Measurements from ENCODE around the gene LAMC1. TPM values are rescaled to one million over a fixed set of nuclear protein-coding genes. Genes with fewer than 3 reads are reported as not detected.

LAMC1 gene
- total RNA-seq, 1 donor, result 564 TPM

DNA sequence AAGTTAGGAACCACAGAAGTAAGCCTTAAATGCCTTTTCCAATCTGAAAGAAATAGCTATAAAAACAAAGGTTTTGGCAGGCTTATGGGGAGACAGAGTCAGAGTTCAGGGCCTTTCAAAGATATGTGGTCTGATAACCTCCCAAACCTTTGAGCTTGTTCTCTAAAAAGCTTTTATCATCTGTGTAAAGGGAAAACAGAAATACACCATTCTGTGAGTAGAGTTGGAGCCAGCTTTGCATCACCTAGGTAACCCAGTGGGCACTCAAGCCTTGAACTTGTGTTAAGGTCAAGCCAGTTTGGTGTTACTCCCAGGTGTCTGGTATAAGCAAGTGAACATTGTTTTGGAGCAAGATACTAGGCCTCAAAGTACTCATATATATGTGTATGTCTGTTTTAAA lies 50.1 kb downstream of the LAMC1 start:
- TF ChIP-seq, protein P1, sequence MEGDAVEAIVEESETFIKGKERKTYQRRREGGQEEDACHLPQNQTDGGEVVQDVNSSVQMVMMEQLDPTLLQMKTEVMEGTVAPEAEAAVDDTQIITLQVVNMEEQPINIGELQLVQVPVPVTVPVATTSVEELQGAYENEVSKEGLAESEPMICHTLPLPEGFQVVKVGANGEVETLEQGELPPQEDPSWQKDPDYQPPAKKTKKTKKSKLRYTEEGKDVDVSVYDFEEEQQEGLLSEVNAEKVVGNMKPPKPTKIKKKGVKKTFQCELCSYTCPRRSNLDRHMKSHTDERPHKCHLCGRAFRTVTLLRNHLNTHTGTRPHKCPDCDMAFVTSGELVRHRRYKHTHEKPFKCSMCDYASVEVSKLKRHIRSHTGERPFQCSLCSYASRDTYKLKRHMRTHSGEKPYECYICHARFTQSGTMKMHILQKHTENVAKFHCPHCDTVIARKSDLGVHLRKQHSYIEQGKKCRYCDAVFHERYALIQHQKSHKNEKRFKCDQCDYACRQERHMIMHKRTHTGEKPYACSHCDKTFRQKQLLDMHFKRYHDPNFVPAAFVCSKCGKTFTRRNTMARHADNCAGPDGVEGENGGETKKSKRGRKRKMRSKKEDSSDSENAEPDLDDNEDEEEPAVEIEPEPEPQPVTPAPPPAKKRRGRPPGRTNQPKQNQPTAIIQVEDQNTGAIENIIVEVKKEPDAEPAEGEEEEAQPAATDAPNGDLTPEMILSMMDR (IDR thresholded peaks at IDR 0.05; ENCODE audit: insufficient read depth, low read length), result no peak
- no peak for DNase-seq (ENCODE audit: low read depth)

DNA sequence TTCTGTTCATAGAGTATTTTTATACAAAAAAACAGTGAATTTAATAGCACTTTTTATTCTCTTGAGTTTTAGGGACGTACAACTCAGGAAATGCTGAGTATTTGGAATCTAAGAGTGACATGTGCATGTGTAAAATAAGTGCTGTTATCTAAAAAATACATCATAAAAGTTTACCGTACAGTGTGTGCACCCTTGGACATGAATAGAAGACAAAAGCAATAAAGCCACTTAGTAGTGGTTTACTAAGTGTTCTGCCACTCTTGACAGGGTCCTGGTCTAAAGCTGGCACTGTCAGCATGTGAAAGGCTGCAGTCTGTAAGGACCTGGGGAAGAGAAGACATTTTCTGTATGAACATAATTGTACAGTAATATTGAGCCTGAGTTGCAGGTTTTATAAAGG lies 51.0 kb downstream of the LAMC1 start:
- DNase-seq (ENCODE audit: low read depth), result no peak
- TF ChIP-seq, protein P1 (IDR thresholded peaks at IDR 0.05; ENCODE audit: insufficient read depth, low read length), result no peak
- no peak overlapping the region for H3K4me3 ChIP-seq (ENCODE audit: low read depth, low read length)

More for the DNA sequence above, 50.1 kb downstream of the LAMC1 start:
- no peak overlapping the region for H3K4me3 ChIP-seq (ENCODE audit: low read depth, low read length)

DNA sequence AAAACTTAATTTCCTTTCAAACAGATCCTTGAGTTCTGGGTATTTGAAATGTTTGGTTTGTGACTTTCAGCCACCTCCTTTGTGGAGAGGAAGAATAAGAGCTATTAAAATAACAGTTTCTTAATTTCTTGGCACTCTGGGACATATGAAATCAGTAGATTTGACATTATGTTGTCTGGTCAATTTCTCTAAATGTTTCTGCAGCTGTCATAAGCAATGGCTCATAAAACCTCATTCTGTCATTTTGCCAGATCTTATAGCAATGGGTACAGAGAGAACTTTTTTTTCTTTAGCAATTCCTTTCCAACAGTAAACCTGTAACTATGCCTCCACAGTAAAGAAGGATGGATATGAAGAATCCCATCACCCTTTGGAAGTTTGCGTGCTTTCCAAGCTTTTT lies 52.6 kb downstream of the LAMC1 start:
- TF ChIP-seq, protein P1 (IDR thresholded peaks at IDR 0.05; ENCODE audit: insufficient read depth, low read length), result no peak
- H3K4me3 ChIP-seq (ENCODE audit: low read depth, low read length), result no peak overlapping the region
- peak; percentile 61 for DNase-seq (ENCODE audit: low read depth)

DNA sequence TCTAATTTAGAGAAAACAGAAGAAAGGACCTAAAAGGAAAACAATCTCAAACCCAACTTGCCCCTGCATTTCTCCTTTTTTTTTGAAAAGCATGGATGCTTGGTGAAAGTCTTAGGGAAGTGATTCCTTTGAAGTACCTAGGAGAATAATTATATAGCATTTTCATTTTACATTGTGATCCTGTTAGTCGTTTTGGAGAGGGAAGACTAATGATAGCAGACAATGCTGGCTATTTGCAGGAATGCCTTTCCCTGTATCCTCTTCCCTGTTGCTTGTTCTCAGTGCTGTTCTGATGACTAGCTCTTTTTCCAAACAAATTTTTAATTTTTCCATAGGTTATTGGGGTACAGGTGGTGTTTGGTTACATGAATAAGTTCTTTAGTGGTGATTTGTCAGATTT lies 53.9 kb downstream of the LAMC1 start:
- no peak for DNase-seq (ENCODE audit: low read depth)
- H3K4me3 ChIP-seq (ENCODE audit: low read depth, low read length), result no peak overlapping the region
- TF ChIP-seq, protein P1 (IDR thresholded peaks at IDR 0.05; ENCODE audit: insufficient read depth, low read length), result no peak

DNA sequence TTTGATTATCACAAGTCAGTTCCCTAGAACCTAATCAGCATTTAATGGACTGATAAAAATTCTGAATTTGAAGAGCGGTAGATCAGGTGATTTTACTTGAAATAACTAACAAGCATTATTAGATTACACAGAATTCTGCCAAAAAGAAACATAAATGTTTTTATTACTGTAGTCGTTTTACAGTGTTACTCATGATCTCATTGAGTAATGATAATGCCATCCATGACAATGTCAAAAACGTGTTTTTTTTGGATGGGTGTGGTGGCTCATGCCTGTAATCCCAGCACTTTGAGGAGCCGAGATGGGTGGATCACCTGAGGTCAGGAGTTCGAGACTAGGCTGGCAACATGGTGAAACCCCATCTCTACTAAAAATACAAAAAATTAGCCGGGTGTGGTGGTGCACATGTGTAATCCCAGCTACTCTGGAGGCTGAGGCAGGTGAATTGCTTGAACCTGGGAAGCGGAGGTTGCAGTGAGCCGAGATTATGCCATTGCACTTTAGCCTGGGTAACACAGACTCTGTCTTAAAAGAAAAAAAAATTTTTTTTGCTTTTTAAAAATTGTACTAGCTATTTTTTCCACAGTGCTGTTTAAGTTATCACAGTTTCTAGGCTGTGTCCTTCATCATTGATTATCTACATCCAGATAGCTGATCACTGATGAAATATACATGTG lies 56.6 kb downstream of the LAMC1 start:
- H3K4me3 ChIP-seq (ENCODE audit: low read depth, low read length), result no peak overlapping the region
- TF ChIP-seq, protein P1 (IDR thresholded peaks at IDR 0.05; ENCODE audit: insufficient read depth, low read length), result no peak
- no peak for DNase-seq (ENCODE audit: low read depth)

DNA sequence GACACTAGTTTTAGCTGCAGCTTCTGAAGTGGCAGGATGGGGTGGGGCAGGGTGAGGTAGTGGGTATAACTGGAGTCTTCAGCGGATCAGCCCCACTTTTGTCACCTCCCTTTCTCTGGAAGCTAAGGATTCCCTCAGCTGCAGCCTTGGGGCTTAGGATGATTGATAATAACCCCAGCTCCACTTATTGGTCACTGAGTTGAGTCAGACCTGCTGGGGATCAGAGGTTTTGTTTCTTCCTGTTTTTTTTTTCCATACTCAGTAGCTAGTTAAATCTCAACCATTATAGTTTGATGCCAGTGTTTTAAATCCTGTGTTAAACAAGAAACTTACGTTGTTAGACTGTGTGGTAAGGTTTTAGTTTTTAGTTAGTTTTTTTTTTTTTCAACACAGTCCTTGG lies 57.2 kb downstream of the LAMC1 start:
- no peak overlapping the region for H3K4me3 ChIP-seq (ENCODE audit: low read depth, low read length)
- DNase-seq (ENCODE audit: low read depth), result peak; percentile 33
- TF ChIP-seq, protein P1 (IDR thresholded peaks at IDR 0.05; ENCODE audit: insufficient read depth, low read length), result no peak
